Tibial artery (tissue), 4 donors: ENCODE data around the gene SMARCE1.

Source experiments
- DNase-seq, 2 donors: peaks; one replicate each; pipeline ENCODE4 v3.0.0-alpha.2; 2019
- H3K27ac ChIP-seq, 2 donors: fragments of 200-600 bp; sonication (generic) in 1 of 2; 1 replicate in 1 of 2; 2 replicates in 1 of 2; pipeline ENCODE4 v1.5.1; 2018 to 2019; ENCODE audit warnings: mild to moderate bottlenecking in 1 of 2
- H3K27me3 ChIP-seq, 2 donors: fragments of 200-600 bp; sonication (generic) in 1 of 2; one replicate each; pipeline versions ENCODE4 v1.5.1 to v1.6.0; 2016 to 2019
- H3K36me3 ChIP-seq, 3 donors: fragments of 200-600 bp; sonication (generic) in 2 of 3; one replicate each; pipeline ENCODE4 v1.5.1; 2016 to 2019; ENCODE audit warnings: mild to moderate bottlenecking in 2 of 3
- H3K4me1 ChIP-seq, 4 donors: fragments of 200-600 bp; sonication (generic) in 2 of 4; 1 replicate in 3 of 4; 2 replicates in 1 of 4; pipeline ENCODE4 v1.5.1; 2016 to 2019
- H3K4me3 ChIP-seq, 2 donors: fragments of 200-600 bp; sonication (generic) in 1 of 2; 1 replicate in 1 of 2; 2 replicates in 1 of 2; pipeline ENCODE4 v1.5.1; 2018 to 2019; ENCODE audit warnings: mild to moderate bottlenecking in 2 of 2
- H3K9me3 ChIP-seq, 3 donors: fragments of 200-600 bp; sonication (generic) in 1 of 3; one replicate each; pipeline ENCODE4 v1.5.1; 2016 to 2019
- intact Hi-C: fragments of 100-400 bp; cut with DNase I; formaldehyde crosslinking; loops from one replicate; pipeline ENCODE4 v1.15.0; 2023; ENCODE audit warnings: low total_unique reads
- TF ChIP-seq, protein P1 (sequence below), 2 experiments: fragments of 200-600 bp in 1 of 2; fragments of 450-650 bp in 1 of 2; IDR thresholded peaks; one replicate each; pipeline ENCODE4 v1.5.1; 2017 to 2019; ENCODE audit warnings: antibody characterized with exemption in 2 of 2, mild to moderate bottlenecking in 1 of 2, moderate library complexity in 1 of 2

The SMARCE1 gene

GRCh38 chr17:40618754-40619625 lies 28.6 kb downstream of the SMARCE1 start:
- no peak overlapping the region for H3K27ac ChIP-seq
- H3K4me3 ChIP-seq, result no peak overlapping the region
- peaks cover 0 to 52% of the 10 kb centered on the region in 2 donors for H3K27me3 ChIP-seq
- no peak for DNase-seq
- H3K36me3 ChIP-seq, result no peaks in the 10 kb centered on the region
- H3K9me3 ChIP-seq, result no peaks in the 10 kb centered on the region
- intact Hi-C loops, result loop anchor here (10.0 kb wide), 1 partner anchor 176 kb away; the partner anchor contains the start of gene KRT28
- H3K4me1 ChIP-seq, result peaks cover 0 to 7% (median 2%) of the 10 kb centered on the region in 4 donors
- TF ChIP-seq, protein P1, sequence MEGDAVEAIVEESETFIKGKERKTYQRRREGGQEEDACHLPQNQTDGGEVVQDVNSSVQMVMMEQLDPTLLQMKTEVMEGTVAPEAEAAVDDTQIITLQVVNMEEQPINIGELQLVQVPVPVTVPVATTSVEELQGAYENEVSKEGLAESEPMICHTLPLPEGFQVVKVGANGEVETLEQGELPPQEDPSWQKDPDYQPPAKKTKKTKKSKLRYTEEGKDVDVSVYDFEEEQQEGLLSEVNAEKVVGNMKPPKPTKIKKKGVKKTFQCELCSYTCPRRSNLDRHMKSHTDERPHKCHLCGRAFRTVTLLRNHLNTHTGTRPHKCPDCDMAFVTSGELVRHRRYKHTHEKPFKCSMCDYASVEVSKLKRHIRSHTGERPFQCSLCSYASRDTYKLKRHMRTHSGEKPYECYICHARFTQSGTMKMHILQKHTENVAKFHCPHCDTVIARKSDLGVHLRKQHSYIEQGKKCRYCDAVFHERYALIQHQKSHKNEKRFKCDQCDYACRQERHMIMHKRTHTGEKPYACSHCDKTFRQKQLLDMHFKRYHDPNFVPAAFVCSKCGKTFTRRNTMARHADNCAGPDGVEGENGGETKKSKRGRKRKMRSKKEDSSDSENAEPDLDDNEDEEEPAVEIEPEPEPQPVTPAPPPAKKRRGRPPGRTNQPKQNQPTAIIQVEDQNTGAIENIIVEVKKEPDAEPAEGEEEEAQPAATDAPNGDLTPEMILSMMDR (IDR thresholded peaks at IDR 0.05), result no peak

- Histone ChIP-seq H3K27ac (no peak overlapping the region), H3K27me3 (peaks cover 0 to 57% of the 10 kb centered on the region in 2 donors), H3K4me3 (no peak overlapping the region), H3K36me3 (no peaks in the 10 kb centered on the region), H3K4me1 (peaks cover 0 to 7% (median 2%) of the 10 kb centered on the region in 4 donors), H3K9me3 (no peaks in the 10 kb centered on the region)
- DNase-seq, result peak in 1 of 2 donors; percentile 42
- intact Hi-C loops, result loop anchor here (10.0 kb wide), 1 partner anchor 177 kb away; the partner anchor contains the start of gene KRT28
- TF ChIP-seq, protein P1 (IDR thresholded peaks at IDR 0.05), result no peak
Observed at GRCh38 chr17:40617678-40618240, 29.9 kb downstream of the SMARCE1 start.

- peaks cover 0 to 58% of the 10 kb centered on the region in 2 donors for H3K27me3 ChIP-seq
- DNase-seq, result no peak
- H3K4me1 ChIP-seq, result peaks cover 0 to 7% (median 2%) of the 10 kb centered on the region in 4 donors
- H3K9me3 ChIP-seq, result no peaks in the 10 kb centered on the region
- H3K4me3 ChIP-seq, result no peak overlapping the region
- no peak overlapping the region for H3K27ac ChIP-seq
- no peaks in the 10 kb centered on the region for H3K36me3 ChIP-seq
- TF ChIP-seq, protein P1 (IDR thresholded peaks at IDR 0.05), result no peak
- intact Hi-C loops, result loop anchor here (10.0 kb wide), 1 partner anchor 178 kb away; the partner anchor contains the start of gene KRT28
Observed at GRCh38 chr17:40616592-40616991, 31.0 kb downstream of the SMARCE1 start.

- TF ChIP-seq, protein P1 (IDR thresholded peaks at IDR 0.05), result no peak
- Histone ChIP-seq H3K27me3 (peaks cover 0 to 58% of the 10 kb centered on the region in 2 donors), H3K4me1 (peaks cover 0 to 7% (median 2%) of the 10 kb centered on the region in 4 donors), H3K36me3 (no peaks in the 10 kb centered on the region), H3K27ac (no peak overlapping the region), H3K4me3 (no peak overlapping the region), H3K9me3 (no peaks in the 10 kb centered on the region)
- intact Hi-C loops, result loop anchor here (10.0 kb wide), 1 partner anchor 179 kb away; the partner anchor contains the start of gene KRT28
- no peak for DNase-seq
Observed at GRCh38 chr17:40615841-40616476, 31.7 kb downstream of the SMARCE1 start.

DNA sequence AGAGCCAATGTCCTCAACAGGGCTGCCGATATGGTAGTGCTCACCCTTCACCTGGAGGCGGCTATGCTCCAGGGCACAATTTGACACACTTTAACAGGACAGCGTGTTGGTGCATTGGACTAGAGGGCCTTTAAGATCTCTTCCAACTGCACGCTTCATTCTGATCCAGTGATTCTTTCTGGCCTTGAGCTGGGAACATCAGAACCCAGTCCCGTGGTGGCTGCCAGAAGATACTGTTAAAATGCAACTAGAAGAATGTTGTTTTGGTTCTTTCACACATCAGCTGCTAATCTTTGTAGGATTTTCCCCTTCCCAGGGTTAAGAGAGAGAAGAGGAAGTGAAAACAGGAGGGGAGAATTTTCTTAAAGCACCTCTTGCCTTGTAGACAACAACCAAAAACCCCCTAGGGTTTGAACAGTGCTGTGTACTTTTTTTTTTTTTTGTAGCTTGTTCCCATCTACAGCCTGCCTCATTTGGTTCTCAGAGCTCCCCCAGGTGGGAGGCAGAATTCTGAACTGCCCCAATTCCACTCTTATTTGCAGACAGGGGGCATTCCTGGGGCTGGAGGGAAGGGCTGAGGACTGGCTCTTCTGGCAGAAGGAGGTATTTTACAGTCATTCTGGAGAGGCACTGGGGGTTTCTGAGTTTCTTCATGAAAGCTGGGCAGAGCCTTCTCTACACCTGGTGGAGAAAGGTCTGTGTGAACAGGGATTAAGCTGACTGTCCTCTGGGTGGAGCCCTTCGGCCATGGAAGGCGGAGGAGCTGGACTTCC lies 32.4 kb downstream of the SMARCE1 start:
- Histone ChIP-seq H3K36me3 (no peaks in the 10 kb centered on the region), H3K9me3 (no peaks in the 10 kb centered on the region), H3K4me1 (peaks cover 0 to 7% (median 2%) of the 10 kb centered on the region in 4 donors), H3K4me3 (no peak overlapping the region), H3K27me3 (peaks cover 0 to 55% of the 10 kb centered on the region in 2 donors), H3K27ac (no peak overlapping the region)
- intact Hi-C loops, result loop anchor here (10.0 kb wide), 1 partner anchor 180 kb away; the partner anchor contains the start of gene KRT28
- DNase-seq, result no peak
- TF ChIP-seq, protein P1 (IDR thresholded peaks at IDR 0.05), result no peak
